GM23338 (cell line): Measurements from ENCODE around the gene CMBL. TPM values are rescaled to one million over a fixed set of nuclear protein-coding genes. Genes with fewer than 3 reads are reported as not detected.

Experiments used
- ATAC-seq: fragments of 200-7000 bp; cut with Tn5 transposase; 3 replicates; pipeline ENCODE4 v1.9.1; 2020
- DNase-seq: peaks from one replicate; pipeline ENCODE4 v3.0.0-alpha.2; 2015; ENCODE audit warnings: low spot score
- H2AFZ ChIP-seq: fragments of 200-600 bp; sonication (generic); 2 replicates; pipeline ENCODE4 v1.8.0; 2016; ENCODE audit warnings: antibody characterized with exemption, mild to moderate bottlenecking, moderate library complexity
- H3F3A ChIP-seq: fragments of 200-600 bp; sonication (generic); replicated peaks from 2 replicates; pipeline ENCODE4 v1.8.0; 2017; ENCODE audit warnings: antibody characterized with exemption, mixed run types, low read depth
- H3K27ac ChIP-seq: fragments of 200-600 bp; sonication (generic); 2 replicates; pipeline ENCODE4 v1.6.1; 2016; ENCODE audit warnings: low read depth
- H3K27me3 ChIP-seq: fragments of 200-600 bp; sonication (generic); 2 replicates; pipeline ENCODE4 v1.8.0; 2016; ENCODE audit warnings: mild to moderate bottlenecking, mixed run types, moderate library complexity; ENCODE audit not compliant: insufficient read depth
- H3K36me3 ChIP-seq: fragments of 200-600 bp; sonication (generic); 2 replicates; pipeline ENCODE4 v1.8.0; 2016; ENCODE audit warnings: mild to moderate bottlenecking; ENCODE audit not compliant: insufficient read depth
- H3K4me1 ChIP-seq: fragments of 200-600 bp; sonication (generic); 2 replicates; pipeline ENCODE4 v1.8.0; 2016; ENCODE audit warnings: mild to moderate bottlenecking, moderate library complexity; ENCODE audit not compliant: insufficient read depth
- H3K4me2 ChIP-seq: fragments of 200-600 bp; sonication (generic); 2 replicates; pipeline ENCODE4 v1.7.1; 2017; ENCODE audit warnings: mixed run types
- H3K4me3 ChIP-seq: fragments of 200-600 bp; sonication (generic); 2 replicates; pipeline ENCODE4 v1.6.1; 2016; ENCODE audit warnings: mixed run types
- H3K79me2 ChIP-seq: fragments of 200-600 bp; sonication (generic); replicated peaks from 2 replicates; pipeline ENCODE4 v1.8.0; 2017; ENCODE audit warnings: mild to moderate bottlenecking; ENCODE audit not compliant: insufficient read depth
- H3K9me2 ChIP-seq: fragments of 200-600 bp; sonication (generic); 2 replicates; pipeline ENCODE4 v1.8.0; 2017; ENCODE audit not compliant: insufficient read depth
- H4K20me1 ChIP-seq: fragments of 200-600 bp; sonication (generic); replicated peaks from 2 replicates; pipeline ENCODE4 v1.8.0; 2017; ENCODE audit warnings: mild to moderate bottlenecking; ENCODE audit not compliant: insufficient read depth
- H3K27ac Mint-ChIP-seq: 2 replicates; pipeline ENCODE4 v1.8.0; 2020; ENCODE audit warnings: inconsistent platforms, mild to moderate bottlenecking, moderate library complexity, mixed read lengths
- H3K27me3 Mint-ChIP-seq: 3 replicates; pipeline ENCODE4 v1.8.0; 2022; ENCODE audit warnings: low read depth, mild to moderate bottlenecking, moderate library complexity, mixed read lengths, inconsistent platforms; ENCODE audit not compliant: insufficient read depth, poor library complexity
- H3K36me3 Mint-ChIP-seq: 3 replicates; pipeline ENCODE4 v1.8.0; 2021; ENCODE audit warnings: low read depth, mild to moderate bottlenecking, inconsistent platforms, moderate library complexity, mixed read lengths
- H3K4me1 Mint-ChIP-seq: 3 replicates; pipeline ENCODE4 v1.8.0; 2020; ENCODE audit warnings: mild to moderate bottlenecking, inconsistent platforms, mixed read lengths
- H3K4me3 Mint-ChIP-seq: 3 replicates; pipeline ENCODE4 v1.8.0; 2021; ENCODE audit warnings: moderate library complexity, mild to moderate bottlenecking, inconsistent platforms, mixed read lengths
- H3K9me3 Mint-ChIP-seq: 3 replicates; pipeline ENCODE4 v1.8.0; 2020; ENCODE audit warnings: moderate library complexity, mild to moderate bottlenecking, inconsistent platforms, mixed read lengths
- CREB1 ChIP-seq: fragments of 250-450 bp; sonication (Bioruptor Pico); IDR thresholded peaks from 2 replicates; pipeline ENCODE4 v1.5.0; 2020; ENCODE audit warnings: low read depth, mild to moderate bottlenecking, moderate library complexity
- CTCF ChIP-seq, 2 experiments: fragments of 200-600 bp in 1 of 2; sonication (generic) in 1 of 2; conservative IDR thresholded peaks; 2 replicates each; pipeline versions ENCODE4 v1.5.1 to v1.6.1; 2016 to 2017; ENCODE audit warnings: antibody characterized with exemption in 2 of 2, low read depth in 2 of 2, mild to moderate bottlenecking in 2 of 2, moderate library complexity in 1 of 2
- EZH2 ChIP-seq: fragments of 200-600 bp; sonication (generic); IDR thresholded peaks from one replicate; pipeline ENCODE4 v1.8.0; 2017; ENCODE audit warnings: antibody characterized with exemption, mild to moderate bottlenecking, low read depth; ENCODE audit not compliant: unreplicated experiment
- EZH2phosphoT487 ChIP-seq: fragments of 200-600 bp; sonication (generic); IDR thresholded peaks from one replicate; pipeline ENCODE4 v1.8.1; 2018; ENCODE audit warnings: antibody characterized with exemption; ENCODE audit not compliant: unreplicated experiment
- NANOG ChIP-seq: IDR thresholded peaks from 2 replicates; pipeline ENCODE4 v1.6.1; 2016; ENCODE audit warnings: antibody characterized with exemption, borderline replicate concordance
- STAT1 ChIP-seq: IDR thresholded peaks from one replicate; pipeline ENCODE4 v1.6.1; 2016; ENCODE audit warnings: antibody characterized with exemption; ENCODE audit not compliant: unreplicated experiment
- polyA plus RNA-seq: library from polyadenylated mRNA; unstranded; fragments of >200 nt; fragmentation: Nextera tagmentation; extraction: Ambion mirVana; gene quantifications from 2 replicates; pipeline ENCODE4 v1.2.1, GENCODE V29; 2016
- total RNA-seq: library from RNA; depleted of rRNA; stranded (reverse); fragments of >200 nt; shearing (Covaris generic); gene quantifications from 2 replicates; pipeline ENCODE4 v1.2.3, GENCODE V29; 2014
- TF ChIP-seq, protein P1 (sequence below): IDR thresholded peaks from one replicate; pipeline ENCODE4 v1.6.1; 2018; ENCODE audit warnings: antibody characterized with exemption; ENCODE audit not compliant: unreplicated experiment
- TF ChIP-seq, protein P2 (sequence below): IDR thresholded peaks from 2 replicates; pipeline ENCODE4 v1.6.1; 2016; ENCODE audit warnings: antibody characterized with exemption

The CMBL gene
- total and polyA plus RNA-seq, 2 experiments from 2014 or later: 13.2 to 24.1 TPM

- TF ChIP-seq, protein P1, sequence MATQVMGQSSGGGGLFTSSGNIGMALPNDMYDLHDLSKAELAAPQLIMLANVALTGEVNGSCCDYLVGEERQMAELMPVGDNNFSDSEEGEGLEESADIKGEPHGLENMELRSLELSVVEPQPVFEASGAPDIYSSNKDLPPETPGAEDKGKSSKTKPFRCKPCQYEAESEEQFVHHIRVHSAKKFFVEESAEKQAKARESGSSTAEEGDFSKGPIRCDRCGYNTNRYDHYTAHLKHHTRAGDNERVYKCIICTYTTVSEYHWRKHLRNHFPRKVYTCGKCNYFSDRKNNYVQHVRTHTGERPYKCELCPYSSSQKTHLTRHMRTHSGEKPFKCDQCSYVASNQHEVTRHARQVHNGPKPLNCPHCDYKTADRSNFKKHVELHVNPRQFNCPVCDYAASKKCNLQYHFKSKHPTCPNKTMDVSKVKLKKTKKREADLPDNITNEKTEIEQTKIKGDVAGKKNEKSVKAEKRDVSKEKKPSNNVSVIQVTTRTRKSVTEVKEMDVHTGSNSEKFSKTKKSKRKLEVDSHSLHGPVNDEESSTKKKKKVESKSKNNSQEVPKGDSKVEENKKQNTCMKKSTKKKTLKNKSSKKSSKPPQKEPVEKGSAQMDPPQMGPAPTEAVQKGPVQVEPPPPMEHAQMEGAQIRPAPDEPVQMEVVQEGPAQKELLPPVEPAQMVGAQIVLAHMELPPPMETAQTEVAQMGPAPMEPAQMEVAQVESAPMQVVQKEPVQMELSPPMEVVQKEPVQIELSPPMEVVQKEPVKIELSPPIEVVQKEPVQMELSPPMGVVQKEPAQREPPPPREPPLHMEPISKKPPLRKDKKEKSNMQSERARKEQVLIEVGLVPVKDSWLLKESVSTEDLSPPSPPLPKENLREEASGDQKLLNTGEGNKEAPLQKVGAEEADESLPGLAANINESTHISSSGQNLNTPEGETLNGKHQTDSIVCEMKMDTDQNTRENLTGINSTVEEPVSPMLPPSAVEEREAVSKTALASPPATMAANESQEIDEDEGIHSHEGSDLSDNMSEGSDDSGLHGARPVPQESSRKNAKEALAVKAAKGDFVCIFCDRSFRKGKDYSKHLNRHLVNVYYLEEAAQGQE: no peak
- TF ChIP-seq, protein P2, sequence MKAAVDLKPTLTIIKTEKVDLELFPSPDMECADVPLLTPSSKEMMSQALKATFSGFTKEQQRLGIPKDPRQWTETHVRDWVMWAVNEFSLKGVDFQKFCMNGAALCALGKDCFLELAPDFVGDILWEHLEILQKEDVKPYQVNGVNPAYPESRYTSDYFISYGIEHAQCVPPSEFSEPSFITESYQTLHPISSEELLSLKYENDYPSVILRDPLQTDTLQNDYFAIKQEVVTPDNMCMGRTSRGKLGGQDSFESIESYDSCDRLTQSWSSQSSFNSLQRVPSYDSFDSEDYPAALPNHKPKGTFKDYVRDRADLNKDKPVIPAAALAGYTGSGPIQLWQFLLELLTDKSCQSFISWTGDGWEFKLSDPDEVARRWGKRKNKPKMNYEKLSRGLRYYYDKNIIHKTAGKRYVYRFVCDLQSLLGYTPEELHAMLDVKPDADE: no peak
- TF ChIP-seq CREB1 (CRISPR knock-in tag): no peak
- TF ChIP-seq EZH2phosphoT487: no peak
Observed at GRCh38 chr5:10331341-10331796, 23.7 kb upstream of the CMBL start (continued).

- Histone ChIP-seq H3K27me3 (peaks cover 56% of the 10 kb centered on the region), H3K36me3 (no peaks in the 10 kb centered on the region), H3K4me1 (no peaks in the 10 kb centered on the region; the same call in 1 of the 2 replicates), H3F3A (0 out of 2 replicates have a peak, but pooled peaks cover 3% of the 10 kb centered on the region), H2AFZ (no peak overlapping the region), H3K4me3 (no peak overlapping the region), H3K27ac (no peak overlapping the region), H3K9me2 (no peaks in the 10 kb centered on the region), H3K4me2 (no peak overlapping the region), H3K79me2 (no peaks in the 10 kb centered on the region), H4K20me1 (no peaks in the 10 kb centered on the region; the same call in 1 of the 2 replicates)
- H3K27me3 Mint-ChIP-seq: peaks cover 46% of the 10 kb centered on the region
- H3K27ac Mint-ChIP-seq: no peak overlapping the region
- TF ChIP-seq NANOG (no peak), EZH2 (no peak), CREB1 (CRISPR knock-in tag) (no peak), STAT1 (no peak), CTCF (conservative IDR thresholded peaks at IDR 0.05; ENCODE audit: low read depth in 2 of 2) (no peak)
- TF ChIP-seq, protein P1: no peak
- H3K36me3 Mint-ChIP-seq: no peaks in the 10 kb centered on the region; the same call in 2 of the 3 replicates
- ATAC-seq (no peak), DNase-seq (no peak)
- H3K9me3 Mint-ChIP-seq: no peaks in the 10 kb centered on the region; the same call in 2 of the 3 replicates
- H3K4me1 Mint-ChIP-seq: peaks cover 2% of the 10 kb centered on the region; the same call in 2 of the 3 replicates
- H3K4me3 Mint-ChIP-seq: no peak overlapping the region
Observed at GRCh38 chr5:10330511-10331230, 23.0 kb upstream of the CMBL start.
